Esophagus squamous epithelium (tissue), 5 donors: Measurements from ENCODE around the gene ENGASE. TPM values are rescaled to one million over a fixed set of nuclear protein-coding genes. Genes with fewer than 3 reads are reported as not detected.

Source experiments
- DNase-seq: peaks from one replicate; lab custom pipeline; 2025; lab: John Stamatoyannopoulos, UW
- H3K27ac ChIP-seq, 4 donors: fragments of 200-600 bp; sonication (generic); one replicate each; pipeline ENCODE4 v1.5.1; 2016 to 2019; ENCODE audit warnings: mild to moderate bottlenecking in 1 of 4
- H3K27me3 ChIP-seq, 4 donors: fragments of 200-600 bp; sonication (generic); 1 replicate in 3 of 4; 2 replicates in 1 of 4; pipeline versions ENCODE4 v1.5.1 to v1.6.0; 2017 to 2021; ENCODE audit warnings: antibody characterized with exemption in 1 of 4
- H3K36me3 ChIP-seq, 3 donors: fragments of 200-600 bp; sonication (generic); one replicate each; pipeline ENCODE4 v1.5.1; 2016 to 2019
- H3K4me1 ChIP-seq, 3 donors: fragments of 200-600 bp; sonication (generic); one replicate each; pipeline ENCODE4 v1.5.1; 2017 to 2019
- H3K4me3 ChIP-seq, 4 donors: fragments of 200-600 bp; sonication (generic); 1 replicate in 3 of 4; 2 replicates in 1 of 4; pipeline ENCODE4 v1.5.1; 2016 to 2019; ENCODE audit warnings: mild to moderate bottlenecking in 2 of 4, moderate library complexity in 1 of 4
- H3K9me3 ChIP-seq, 3 donors: fragments of 200-600 bp; sonication (generic); one replicate each; pipeline ENCODE4 v1.5.1; 2016 to 2019
- POLR2A ChIP-seq, 4 donors: fragments of 450-650 bp; IDR thresholded peaks; one replicate each; pipeline ENCODE4 v1.6.1; 2017; ENCODE audit warnings: antibody characterized with exemption in 4 of 4, mild to moderate bottlenecking in 4 of 4, moderate library complexity in 3 of 4
- WGBS, 2 donors: methylation state at CpG; one replicate each; pipeline ENCODE4 v1.1.5; 2018; 5-methylcytosine and 5-hydroxymethylcytosine counted together
- intact Hi-C: fragments of 100-400 bp; cut with DNase I; formaldehyde crosslinking; loops from one replicate; pipeline ENCODE4 v1.15.0; 2022
- total RNA-seq, 4 donors: library from RNA; depleted of rRNA; stranded (reverse); fragments of >200 nt; gene quantifications; one replicate each; pipeline ENCODE4 v1.1.0, GENCODE V29; 2016
- TF ChIP-seq, protein P1 (sequence below), 6 experiments: fragments of 450-650 bp in 4 of 6; fragments of 200-600 bp in 2 of 6; sonication (generic) in 2 of 6; IDR thresholded peaks; one replicate each; pipeline ENCODE4 v1.5.1; 2016 to 2019; ENCODE audit warnings: antibody characterized with exemption in 6 of 6, mild to moderate bottlenecking in 4 of 6, moderate library complexity in 4 of 6
- donor health status: DM: yes; HTN: yes; CAD: no.

Gene ENGASE
- total RNA-seq, 4 donors from 2014 or later: 6.0 to 32.2 (median 9.5) TPM

DNA sequence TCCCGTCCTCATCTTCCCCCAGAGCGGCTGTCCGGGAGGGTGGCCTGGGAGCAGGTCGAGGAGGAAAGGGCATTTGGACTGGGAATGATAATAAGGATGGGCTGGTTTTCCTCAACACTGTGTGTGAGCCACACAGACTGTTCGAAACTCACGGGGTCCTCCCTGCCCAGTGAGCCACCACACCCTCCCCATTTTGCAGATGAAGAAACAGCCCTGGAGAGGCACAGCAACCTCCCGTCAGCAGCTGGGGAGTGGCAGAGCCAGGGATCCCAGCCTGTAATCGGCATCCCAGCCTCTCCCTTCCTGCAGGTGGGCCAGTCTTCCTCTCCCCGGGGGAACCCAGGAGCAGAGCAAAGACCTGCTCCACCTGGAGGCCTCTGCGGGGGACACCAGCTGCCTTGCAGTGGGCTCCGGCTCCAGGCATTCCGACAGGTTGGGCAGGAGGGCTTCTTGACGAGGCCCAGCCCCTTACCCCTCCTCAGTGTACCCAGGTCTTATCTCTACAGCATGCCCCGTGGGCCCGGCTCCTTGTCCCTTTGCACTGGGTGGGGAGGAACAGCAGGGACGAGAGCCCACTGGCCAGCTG, 23.8 kb downstream of the ENGASE start:
- Histone ChIP-seq H3K27me3 (peaks cover 0 to 100% (median 12%) of the 10 kb centered on the region in 4 donors), H3K27ac (no peak overlapping the region), H3K4me3 (no peak overlapping the region), H3K36me3 (no peaks in the 10 kb centered on the region), H3K4me1 (peaks cover 0 to 13% (median 0%) of the 10 kb centered on the region in 3 donors), H3K9me3 (no peaks in the 10 kb centered on the region)
- TF ChIP-seq, protein P1, sequence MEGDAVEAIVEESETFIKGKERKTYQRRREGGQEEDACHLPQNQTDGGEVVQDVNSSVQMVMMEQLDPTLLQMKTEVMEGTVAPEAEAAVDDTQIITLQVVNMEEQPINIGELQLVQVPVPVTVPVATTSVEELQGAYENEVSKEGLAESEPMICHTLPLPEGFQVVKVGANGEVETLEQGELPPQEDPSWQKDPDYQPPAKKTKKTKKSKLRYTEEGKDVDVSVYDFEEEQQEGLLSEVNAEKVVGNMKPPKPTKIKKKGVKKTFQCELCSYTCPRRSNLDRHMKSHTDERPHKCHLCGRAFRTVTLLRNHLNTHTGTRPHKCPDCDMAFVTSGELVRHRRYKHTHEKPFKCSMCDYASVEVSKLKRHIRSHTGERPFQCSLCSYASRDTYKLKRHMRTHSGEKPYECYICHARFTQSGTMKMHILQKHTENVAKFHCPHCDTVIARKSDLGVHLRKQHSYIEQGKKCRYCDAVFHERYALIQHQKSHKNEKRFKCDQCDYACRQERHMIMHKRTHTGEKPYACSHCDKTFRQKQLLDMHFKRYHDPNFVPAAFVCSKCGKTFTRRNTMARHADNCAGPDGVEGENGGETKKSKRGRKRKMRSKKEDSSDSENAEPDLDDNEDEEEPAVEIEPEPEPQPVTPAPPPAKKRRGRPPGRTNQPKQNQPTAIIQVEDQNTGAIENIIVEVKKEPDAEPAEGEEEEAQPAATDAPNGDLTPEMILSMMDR (IDR thresholded peaks at IDR 0.05): no peak
- no peak for TF ChIP-seq POLR2A (IDR thresholded peaks at IDR 0.05)
- DNase-seq: no peak
- intact Hi-C loops: no loop called here
- WGBS, 2 donors: 28 to 47% methylated on average over 3 to 4 of the region's 16 CpGs

DNA sequence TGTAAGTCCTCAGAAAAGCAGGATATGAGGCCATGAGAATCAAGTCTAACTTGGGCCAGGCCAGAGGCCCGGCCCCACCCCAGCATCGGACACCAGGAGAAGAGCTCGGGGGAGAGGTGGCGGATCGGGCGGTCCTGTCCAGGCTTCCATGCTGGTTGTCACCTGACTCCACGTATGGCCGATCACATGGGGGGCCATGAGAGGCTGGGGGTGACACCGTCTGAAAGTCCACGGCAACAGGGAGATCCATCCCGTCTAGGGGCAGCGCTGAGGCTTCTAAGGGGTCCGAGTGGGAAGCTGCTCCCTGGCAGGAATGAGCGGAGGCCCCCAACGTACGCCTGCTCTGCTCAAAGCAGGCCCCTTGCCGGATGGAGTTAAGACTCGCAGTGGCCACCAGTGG, 25.8 kb downstream of the ENGASE start:
- H3K4me3 ChIP-seq: no peak overlapping the region
- no peak overlapping the region for H3K27ac ChIP-seq
- WGBS, 2 donors: 77 to 80% methylated on average over 16 to 18 of the region's 18 CpGs
- DNase-seq: no peak
- TF ChIP-seq, protein P1 (IDR thresholded peaks at IDR 0.05): no peak
- TF ChIP-seq POLR2A (IDR thresholded peaks at IDR 0.05): no peak
- peaks cover 0 to 13% (median 0%) of the 10 kb centered on the region in 3 donors for H3K4me1 ChIP-seq
- no peaks in the 10 kb centered on the region for H3K9me3 ChIP-seq
- no peaks in the 10 kb centered on the region for H3K36me3 ChIP-seq
- intact Hi-C loops: no loop called here
- H3K27me3 ChIP-seq: peaks cover 0 to 98% (median 12%) of the 10 kb centered on the region in 4 donors

DNA sequence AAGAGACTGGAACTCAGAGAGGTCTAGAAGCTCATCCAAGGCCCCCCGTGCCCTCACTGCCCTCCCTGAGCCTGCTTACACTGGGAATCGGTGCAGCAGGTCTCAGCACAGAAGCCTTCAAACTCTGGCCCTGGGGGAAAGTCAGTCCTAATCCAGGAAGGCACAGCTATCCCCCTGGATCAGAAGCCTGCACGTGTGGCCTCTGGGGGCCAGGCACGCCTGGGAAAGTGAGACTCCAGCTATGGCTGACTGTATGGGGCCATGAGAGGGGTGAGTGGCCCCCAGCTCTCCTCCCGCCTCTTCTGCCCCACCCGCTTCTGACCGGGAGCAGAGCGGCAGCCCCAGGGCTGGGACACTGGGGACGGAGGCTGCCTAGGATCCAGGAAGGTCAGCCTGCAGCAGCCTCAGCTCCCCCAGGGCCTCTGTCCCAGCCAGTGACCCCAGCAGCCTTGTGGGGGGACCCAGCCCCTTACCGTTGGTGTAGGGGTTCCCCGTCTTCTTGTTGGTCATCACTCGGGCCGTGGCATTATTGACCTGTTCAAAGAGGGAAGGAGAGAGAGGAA, 26.6 kb downstream of the ENGASE start:
- Histone ChIP-seq H3K27me3 (peaks cover 0 to 90% (median 12%) of the 10 kb centered on the region in 4 donors), H3K27ac (no peak overlapping the region), H3K36me3 (no peaks in the 10 kb centered on the region), H3K9me3 (no peaks in the 10 kb centered on the region), H3K4me3 (no peak overlapping the region), H3K4me1 (peaks cover 0 to 13% (median 0%) of the 10 kb centered on the region in 3 donors)
- 59% methylated on average over 11 of the region's 13 CpGs; no CpG with 5 or more reads in 1 of the 2 donors for WGBS, 2 donors
- TF ChIP-seq, protein P1 (IDR thresholded peaks at IDR 0.05): no peak
- no peak for TF ChIP-seq POLR2A (IDR thresholded peaks at IDR 0.05)
- intact Hi-C loops: no loop called here
- DNase-seq: no peak

DNA sequence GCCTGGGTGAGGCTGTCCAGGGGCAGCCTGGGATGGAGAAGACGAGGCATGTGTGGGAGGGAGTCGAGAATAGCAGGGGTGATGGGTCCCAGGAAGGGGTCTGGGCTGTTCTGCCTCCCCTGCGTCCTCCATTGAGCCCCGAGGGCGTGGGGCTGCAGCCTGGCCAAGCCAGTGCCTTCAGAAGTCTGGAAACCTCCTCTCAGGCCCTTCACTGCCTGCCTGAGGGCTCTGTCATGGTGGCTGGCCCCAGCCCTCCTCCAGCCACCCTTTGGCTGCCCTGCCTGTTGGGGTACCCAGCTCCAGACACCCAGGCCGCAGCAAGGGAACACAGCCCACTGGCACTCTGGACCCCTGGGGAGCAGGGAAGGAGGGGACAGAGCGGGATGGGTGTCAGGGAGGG, 27.6 kb downstream of the ENGASE start:
- Histone ChIP-seq H3K4me3 (no peak overlapping the region), H3K4me1 (peaks cover 0 to 6% (median 0%) of the 10 kb centered on the region in 3 donors), H3K27ac (no peak overlapping the region), H3K27me3 (peaks cover 0 to 80% (median 7%) of the 10 kb centered on the region in 4 donors), H3K36me3 (no peaks in the 10 kb centered on the region), H3K9me3 (no peaks in the 10 kb centered on the region)
- TF ChIP-seq, protein P1 (IDR thresholded peaks at IDR 0.05): no peak
- TF ChIP-seq POLR2A (IDR thresholded peaks at IDR 0.05): no peak
- no peak for DNase-seq
- intact Hi-C loops: no loop called here
- WGBS, 2 donors: 65% methylated on average over 6 of the region's 7 CpGs; no CpG with 5 or more reads in 1 of the 2 donors

DNA sequence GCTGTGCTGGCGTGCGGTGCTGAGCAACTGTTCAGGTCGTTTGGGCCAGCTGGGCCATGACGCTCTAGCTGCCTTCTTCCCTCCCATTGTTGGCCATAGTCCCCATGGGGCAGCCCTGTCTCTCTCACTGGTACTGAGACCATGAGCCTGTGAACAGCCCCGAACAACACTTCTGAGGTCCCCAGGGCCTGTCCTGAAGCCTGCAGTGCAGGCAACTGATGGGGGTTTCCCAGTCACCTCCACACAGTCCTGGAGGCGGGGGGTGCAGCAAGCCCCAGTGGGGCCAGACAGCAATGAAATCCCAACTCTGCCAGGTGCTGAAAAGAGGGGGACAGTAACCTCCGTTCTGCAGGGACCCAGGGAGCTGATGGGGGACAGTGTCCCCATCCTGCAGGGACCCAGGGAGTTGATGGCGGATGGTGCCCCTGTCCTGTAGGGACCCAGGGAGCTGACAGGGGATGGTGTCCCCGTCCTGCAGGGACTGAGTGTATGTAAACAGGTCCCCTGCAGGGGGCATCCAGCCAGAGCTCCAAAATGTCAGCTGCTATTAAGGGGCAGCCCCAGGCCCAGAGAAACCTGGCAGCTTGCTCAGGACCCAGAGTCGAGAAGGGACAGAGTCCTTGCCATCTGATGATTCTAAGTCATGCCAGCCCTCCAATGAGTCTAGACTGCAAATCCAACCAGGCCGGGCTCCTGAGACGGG, 30.4 kb downstream of the ENGASE start:
- DNase-seq: no peak
- 40 to 74% methylated on average over 2 to 3 of the region's 12 CpGs for WGBS, 2 donors
- no peaks in the 10 kb centered on the region for H3K36me3 ChIP-seq
- no peak overlapping the region for H3K4me3 ChIP-seq
- H3K9me3 ChIP-seq: no peaks in the 10 kb centered on the region
- peaks cover 0 to 77% (median 0%) of the 10 kb centered on the region in 4 donors for H3K27me3 ChIP-seq
- TF ChIP-seq, protein P1 (IDR thresholded peaks at IDR 0.05): no peak
- no peak for TF ChIP-seq POLR2A (IDR thresholded peaks at IDR 0.05)
- H3K4me1 ChIP-seq: no peaks in the 10 kb centered on the region
- no peak overlapping the region for H3K27ac ChIP-seq
- intact Hi-C loops: no loop called here
